ENCODE data around the gene ATG4B. TPM values are rescaled to one million over a fixed set of nuclear protein-coding genes. Genes with fewer than 3 reads are reported as not detected.

ATG4B gene
- total RNA-seq, 1 donor from 2014 or later: 39.1 TPM

DNA sequence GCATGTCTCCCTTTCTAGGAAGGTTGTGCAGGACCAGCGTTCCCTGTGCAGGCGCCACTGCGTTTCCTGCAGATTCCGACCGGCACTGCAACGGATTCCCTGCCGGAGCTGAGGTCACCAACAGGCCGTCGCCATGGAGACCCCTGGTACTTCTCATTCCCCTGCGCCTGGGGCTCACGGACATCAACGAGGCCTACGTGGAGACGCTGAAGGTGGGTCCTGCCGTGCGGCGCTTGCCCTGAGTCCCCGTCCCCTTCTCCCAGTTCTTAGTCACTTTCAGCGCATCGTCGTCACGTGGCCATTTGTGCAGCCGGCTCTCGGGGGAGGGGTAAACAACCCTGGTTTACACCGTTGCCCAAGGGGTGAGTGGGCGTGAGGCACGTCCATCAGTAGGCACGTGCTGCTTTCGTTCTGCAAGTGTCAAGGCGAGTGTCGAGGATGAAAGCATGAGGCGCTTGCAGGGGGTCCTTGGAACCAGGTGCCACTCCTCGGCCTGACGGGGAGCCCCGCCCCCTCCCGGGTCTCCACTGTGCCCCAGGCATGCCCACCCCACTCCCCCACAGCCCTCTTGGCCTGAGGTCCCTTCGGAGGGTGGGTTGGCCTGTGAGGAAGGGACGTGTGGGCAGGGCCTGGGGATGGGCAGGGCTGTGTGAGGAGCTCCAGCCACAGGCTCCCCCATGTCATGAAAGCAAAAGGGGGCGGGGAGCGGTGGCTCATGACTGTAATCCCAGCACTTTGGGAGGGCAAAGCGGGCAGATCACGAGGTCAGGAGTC lies 29.3 kb downstream of the ATG4B start:
- DNase-seq (ENCODE audit: low read depth in 2 of 2): peak; percentile 65 to 85

GRCh38 chr2:241668354-241668753 lies 30.9 kb downstream of the ATG4B start:
- DNase-seq (ENCODE audit: low read depth in 2 of 2): no peak

DNA sequence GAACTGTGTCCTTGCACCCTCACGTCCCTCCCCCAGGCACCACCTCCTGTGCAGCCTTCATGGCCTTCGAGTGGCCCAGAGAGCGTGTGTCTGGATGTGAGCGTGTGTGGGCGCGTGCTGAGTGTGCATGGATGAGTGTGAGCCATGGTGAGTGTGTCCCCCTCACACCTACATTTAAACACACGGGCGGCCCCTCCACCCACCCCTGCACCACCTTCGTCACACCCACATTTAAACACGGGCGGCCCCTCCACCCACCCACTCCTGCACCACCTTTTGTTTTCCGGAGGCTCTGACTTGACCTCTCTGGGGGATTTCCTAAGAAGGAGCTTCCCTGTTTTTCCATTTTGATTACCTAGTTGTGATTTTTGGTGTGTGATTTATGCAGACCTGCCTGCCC lies 31.3 kb downstream of the ATG4B start:
- DNase-seq (ENCODE audit: low read depth in 2 of 2): no peak

DNA sequence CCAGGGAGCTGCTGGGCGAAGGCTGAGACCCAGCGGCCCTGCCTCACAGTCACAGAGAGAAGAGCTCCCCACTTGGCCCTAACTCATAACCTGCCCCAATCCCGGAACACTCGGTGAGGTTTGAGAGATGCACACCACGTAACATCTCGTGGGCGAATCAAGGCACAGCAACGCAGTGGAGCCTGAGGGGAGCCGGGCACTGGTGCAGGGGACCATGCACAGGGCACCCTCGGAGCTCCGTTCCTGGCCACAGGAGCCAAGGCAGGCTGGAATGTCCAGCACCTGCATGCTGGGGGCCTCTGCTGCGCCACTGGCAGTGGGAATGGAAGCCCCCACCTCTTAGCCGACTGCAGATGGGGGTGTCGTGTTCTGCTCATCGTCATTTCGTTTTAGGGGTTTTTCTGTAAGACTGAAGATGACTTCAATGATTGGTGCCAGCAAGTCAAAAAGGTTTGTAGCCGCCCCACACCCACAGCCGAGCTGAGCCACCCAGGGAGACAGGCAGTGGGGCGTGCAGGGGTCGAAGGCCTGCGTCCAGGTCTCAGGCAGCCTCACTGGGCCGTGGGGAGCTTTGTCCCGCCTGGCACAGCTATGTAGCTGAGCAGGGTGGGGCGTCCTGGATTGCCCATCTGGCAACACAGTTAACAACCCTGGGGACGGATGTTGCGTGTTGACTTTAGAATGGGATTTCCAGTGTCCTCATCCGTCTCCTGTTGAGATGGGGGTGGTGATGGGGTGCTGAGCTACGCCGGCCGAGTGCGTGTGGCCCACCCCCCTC lies 33.0 kb downstream of the ATG4B start:
- DNase-seq (ENCODE audit: low read depth in 2 of 2): no peak

- no peak for DNase-seq (ENCODE audit: low read depth in 2 of 2)
These were observed 34.2 kb downstream of the ATG4B start for GRCh38 chr2:241671457-241672240.

DNA sequence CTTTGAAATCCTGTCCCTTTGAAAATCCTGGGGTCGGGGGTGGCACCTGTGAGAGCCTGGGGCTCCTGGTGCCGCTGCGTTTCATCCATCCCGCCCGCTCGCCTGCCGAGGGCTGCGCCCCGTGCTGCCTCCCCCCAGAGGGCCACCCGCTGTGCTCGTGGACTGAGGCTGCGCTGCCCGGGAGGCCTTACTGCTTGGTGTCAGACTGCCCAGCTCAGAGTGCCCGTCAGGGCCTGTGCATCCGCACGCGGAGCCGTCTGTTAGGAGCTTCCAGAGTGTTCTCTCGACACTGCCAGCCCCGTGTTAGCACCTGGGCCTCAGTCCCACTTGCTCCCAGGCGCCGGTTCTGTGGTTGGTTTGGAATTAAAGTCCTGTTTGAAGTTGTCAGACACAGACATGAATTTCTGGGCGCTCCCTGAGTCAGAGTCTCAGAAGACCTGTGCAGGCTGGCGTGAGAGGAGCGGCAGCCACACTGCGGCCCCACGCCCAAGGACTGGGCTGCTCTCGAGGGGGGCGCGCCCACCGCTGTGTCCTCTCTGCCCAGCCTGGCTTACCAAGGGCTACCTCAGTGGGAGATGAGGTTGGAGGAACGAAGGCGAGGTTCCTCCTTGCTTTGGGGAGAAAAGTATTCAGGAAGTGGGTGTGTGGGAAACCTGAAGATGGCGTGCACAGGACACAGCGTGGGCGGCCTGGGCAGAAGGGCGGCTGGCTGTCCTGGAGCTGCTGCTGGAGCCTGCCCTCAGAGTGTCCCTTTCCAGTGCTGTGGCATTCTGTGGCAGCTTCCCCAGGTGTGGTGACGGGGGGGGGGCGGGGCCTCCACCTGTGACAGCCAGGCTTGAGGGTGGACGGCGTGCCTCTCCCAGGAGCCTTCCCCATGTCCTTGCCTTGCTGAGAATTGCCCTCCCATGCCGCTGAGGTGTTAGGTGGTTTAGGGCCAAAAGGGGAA lies 35.0 kb downstream of the ATG4B start:
- DNase-seq (ENCODE audit: low read depth in 2 of 2): no peak

DNA sequence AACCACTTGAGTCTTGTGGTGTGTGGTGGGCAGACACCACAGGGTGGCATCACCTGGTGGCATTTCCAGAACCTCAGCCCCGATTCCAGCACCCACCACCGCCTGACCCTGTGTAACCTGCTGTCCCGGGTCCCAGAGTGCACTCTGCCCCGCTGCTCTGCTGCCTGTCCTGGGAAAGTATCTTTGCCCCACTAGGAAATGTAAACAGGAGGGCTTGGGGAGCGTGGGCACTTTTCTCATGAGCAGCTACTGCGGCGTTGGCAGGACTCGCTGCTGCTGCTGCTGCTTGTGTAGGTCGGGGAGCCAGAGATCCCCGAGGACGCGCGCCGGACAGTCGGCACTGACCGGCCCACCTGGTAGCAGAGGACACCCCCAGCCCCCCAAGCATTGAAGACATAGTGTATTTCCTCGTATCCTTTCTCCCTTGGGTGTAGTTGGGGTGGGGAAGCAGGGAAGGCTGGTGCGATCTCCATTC lies 35.7 kb downstream of the ATG4B start:
- DNase-seq (ENCODE audit: low read depth in 2 of 2): no peak

GRCh38 chr2:241673797-241674725 lies 36.6 kb downstream of the ATG4B start:
- no peak for DNase-seq (ENCODE audit: low read depth in 2 of 2)

DNA sequence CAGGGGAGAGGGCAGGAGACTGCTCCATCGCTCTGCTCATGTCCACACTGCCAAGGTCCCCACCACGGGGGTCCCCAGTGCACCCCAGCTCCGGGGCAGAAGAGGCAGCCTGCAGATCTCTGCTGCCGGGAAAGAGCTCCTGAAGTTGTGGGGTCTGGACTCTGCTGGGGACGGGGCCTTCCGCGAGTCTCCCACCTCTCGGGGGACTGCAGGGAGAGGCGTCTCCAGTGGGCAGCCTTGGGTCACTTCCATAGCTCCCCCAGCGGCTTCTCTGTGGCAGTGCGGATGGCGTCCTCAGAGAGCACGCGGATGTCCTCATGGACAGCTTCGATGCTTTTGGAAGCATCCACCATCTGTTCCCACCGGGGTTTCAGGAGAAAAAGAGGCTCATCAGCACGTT lies 38.4 kb downstream of the ATG4B start:
- DNase-seq (ENCODE audit: low read depth in 2 of 2): no peak

- no peak for DNase-seq (ENCODE audit: low read depth in 2 of 2)
These were observed 39.2 kb downstream of the ATG4B start for GRCh38 chr2:241676665-241677064.

DNA sequence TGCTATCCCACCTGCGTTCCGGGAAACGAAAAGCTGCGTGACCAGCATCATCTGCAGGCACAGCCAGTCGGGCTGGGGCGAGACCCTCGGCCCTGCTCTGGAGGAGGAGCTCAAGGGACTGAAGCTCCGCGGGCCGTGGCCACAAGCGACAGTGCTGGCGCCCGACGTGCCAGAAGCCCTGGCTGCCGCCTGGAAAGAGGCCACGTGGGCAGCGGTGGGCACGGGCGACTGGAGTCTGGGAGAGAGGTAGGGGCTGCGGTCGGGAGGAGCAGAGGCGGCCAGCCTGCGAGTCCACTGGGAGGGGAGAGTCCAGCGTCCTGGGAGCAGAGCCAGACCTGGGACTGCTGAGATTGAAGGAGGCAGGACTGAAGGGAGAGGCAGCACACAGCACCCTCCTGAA lies 39.9 kb downstream of the ATG4B start:
- no peak for DNase-seq (ENCODE audit: low read depth in 2 of 2)

DNA sequence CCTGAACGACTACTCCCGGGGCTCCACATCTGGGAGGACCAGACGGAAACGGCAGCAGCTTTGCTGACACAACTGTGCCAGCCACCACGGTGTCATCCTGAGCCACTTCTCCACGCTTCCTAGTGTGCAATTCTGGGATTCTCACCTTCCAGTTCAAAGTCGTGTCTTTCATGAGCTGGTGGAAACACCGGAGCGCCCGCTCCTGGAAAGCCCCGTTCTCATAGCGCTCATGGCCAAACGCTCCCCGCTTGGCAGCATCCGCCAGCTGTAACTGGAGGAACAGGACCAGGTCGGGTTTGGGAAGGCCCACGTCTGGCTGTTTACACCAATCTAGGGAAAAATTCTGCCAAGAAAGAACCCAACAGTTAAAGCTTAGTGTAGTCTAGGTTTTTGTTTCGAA lies 40.8 kb downstream of the ATG4B start:
- DNase-seq (ENCODE audit: low read depth in 2 of 2): no peak

DNA sequence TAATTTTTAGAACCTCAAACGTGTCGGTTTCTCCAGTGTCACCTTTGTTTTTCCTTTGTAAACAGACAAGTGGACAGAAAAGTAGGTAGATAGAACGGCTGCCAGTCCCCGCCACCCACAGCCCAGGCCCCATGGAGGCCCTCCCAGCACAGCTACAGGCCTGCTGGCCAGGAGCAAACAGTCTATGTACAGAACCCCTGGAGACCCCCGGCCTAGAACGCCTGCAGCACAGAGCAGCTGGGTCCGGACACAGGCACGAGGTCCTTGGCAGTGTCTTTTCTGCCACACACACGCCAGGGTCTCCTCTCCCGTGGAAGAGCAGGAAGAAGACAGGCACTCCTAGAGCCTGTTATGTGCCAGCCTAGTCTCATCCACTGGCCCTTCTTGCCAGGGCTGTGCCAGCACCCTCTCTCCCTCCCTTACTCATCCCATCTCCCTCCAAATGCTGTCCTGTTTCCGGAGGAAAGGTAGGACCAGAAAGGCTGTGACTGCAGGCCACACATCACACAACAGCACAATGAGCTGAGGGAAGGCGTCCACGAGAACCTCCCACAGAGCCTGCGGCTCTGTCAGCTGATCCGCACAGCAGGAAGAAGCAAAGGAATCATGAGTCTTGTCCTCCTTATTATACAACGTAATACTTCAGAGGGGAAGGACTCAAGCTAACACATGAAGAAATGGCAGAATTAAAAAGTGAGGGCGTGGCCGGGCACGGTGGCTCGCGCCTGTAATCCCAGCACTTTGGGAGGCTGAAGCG lies 41.5 kb downstream of the ATG4B start:
- DNase-seq (ENCODE audit: low read depth in 2 of 2): no peak

- DNase-seq (ENCODE audit: low read depth in 2 of 2): no peak
These were observed 42.6 kb downstream of the ATG4B start for GRCh38 chr2:241680044-241680443.

- DNase-seq (ENCODE audit: low read depth in 2 of 2): peak; percentile 63 to 90
These were observed 43.5 kb downstream of the ATG4B start for GRCh38 chr2:241680827-241681599.

GRCh38 chr2:241686324-241686649 lies 48.8 kb downstream of the ATG4B start:
- no peak for DNase-seq (ENCODE audit: low read depth in 2 of 2)

- DNase-seq (ENCODE audit: low read depth in 2 of 2): peak; percentile 97 to 98
These were observed 49.3 kb downstream of the ATG4B start, which contains the start of gene DTYMK for GRCh38 chr2:241686650-241687425. Gene DTYMK, minus strand, starts transcription at chr2:241686815. Its CDS starts 32 bp downstream, at chr2:241686783.
